ENCODE results near the gene RAB20. TPM values are rescaled to one million over a fixed set of nuclear protein-coding genes. Genes with fewer than 3 reads are reported as not detected.

Gene RAB20
- total RNA-seq, 1 donor from 2014 or later = 17.7 TPM

DNA sequence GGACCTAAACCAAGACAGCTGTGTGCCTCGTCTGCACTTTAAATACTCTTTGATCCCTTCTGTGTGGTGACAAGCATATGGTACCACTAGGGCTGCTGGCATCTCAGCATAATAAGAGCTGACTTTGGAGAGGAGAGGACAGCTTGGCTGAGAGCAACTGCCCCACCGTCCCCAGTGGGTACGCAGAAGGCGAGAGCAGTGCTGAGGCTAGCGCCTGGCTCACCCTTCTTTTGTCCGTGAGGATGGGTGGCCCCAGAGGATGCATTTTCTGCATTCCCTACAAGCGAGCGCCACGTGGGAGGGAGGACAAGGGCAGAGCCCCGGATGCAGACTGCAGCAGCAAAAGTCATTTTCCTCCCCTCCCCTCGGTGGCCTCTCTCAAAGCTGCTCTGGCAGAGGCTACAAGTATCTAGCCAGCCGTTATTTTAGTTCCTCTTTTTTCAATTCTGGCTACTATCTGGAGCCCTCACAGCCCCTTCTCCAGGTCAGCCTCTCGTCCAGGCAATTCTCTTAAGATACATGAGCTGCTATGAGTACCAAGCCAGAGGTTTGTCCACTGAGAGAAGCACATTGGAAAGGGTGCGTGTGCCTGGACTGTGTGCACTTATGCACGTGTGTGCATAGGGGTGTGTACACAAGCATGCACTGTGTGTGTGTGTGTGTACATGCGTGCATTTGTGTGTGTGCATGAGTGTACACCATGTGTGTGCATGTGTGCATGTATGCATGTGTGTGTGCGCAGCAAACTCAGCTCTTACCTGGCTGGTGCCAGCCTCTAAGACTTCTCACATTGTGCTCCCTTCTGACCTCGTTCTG is 51.3 kb downstream of the RAB20 start:
- Histone ChIP-seq H3K27me3 (no peaks in the 10 kb centered on the region), H3K4me3 (no peak overlapping the region), H3K9me3 (no peaks in the 10 kb centered on the region), H3K27ac (peak overlapping the region in 1 of 2 donors; percentile 7), H3K36me3 (peaks cover 79 to 94% of the 10 kb centered on the region in 2 donors), H3K4me1 (peaks cover 7 to 15% of the 10 kb centered on the region in 2 donors)
- intact Hi-C loops (cut with DNase I) = loop anchor here (5.0 kb wide), 1 partner anchor 53 kb away; no protein-coding TSS in a partner anchor
- no peak for DNase-seq (ENCODE audit: low spot score in 2 of 2)
- no peak for TF ChIP-seq CTCF (IDR thresholded peaks at IDR 0.05)

GRCh38 chr13:110509478-110509926 is 52.0 kb downstream of the RAB20 start:
- intact Hi-C loops (cut with DNase I) = loop anchor here (5.0 kb wide), 1 partner anchor 52 kb away; no protein-coding TSS in a partner anchor
- H3K27ac ChIP-seq = peak overlapping the region in 1 of 2 donors; percentile 7
- peaks cover 81 to 93% of the 10 kb centered on the region in 2 donors for H3K36me3 ChIP-seq

DNA sequence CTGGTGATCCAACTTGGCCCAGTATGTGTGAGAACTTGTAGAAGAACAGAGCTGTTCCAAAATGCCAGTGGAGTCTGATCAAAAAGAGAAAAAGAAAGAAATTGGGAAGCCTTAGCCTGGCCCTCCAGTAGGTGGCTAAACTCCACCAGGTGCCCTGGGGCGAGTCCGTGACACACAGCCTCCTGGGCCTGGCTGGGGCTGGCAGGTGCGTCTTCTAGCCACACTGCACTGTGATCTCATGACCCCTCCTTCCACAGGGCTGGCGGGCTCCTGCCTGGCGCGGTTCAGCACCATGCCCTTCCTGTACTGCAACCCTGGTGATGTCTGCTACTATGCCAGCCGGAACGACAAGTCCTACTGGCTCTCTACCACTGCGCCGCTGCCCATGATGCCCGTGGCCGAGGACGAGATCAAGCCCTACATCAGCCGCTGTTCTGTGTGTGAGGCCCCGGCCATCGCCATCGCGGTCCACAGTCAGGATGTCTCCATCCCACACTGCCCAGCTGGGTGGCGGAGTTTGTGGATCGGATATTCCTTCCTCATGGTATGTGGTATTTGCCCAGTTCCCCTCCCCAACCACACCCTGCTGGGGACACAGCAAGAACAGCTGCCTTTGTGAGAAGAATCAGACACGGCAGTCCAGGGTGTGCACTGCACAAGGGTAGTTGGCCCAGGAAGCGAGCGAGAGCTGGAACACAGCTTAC is 53.7 kb downstream of the RAB20 start:
- H3K27ac ChIP-seq = peak overlapping the region; percentile 31 to 58
- TF ChIP-seq CTCF (IDR thresholded peaks at IDR 0.05) = peak in 1 of 3 experiments; percentile 21
- H3K36me3 ChIP-seq = peaks cover 84 to 94% of the 10 kb centered on the region in 2 donors
- peaks cover 7 to 15% of the 10 kb centered on the region in 2 donors for H3K4me1 ChIP-seq
- intact Hi-C loops (cut with DNase I) = loop anchor here (2.0 to 5.0 kb wide), 2 partner anchors 51 to 53 kb away; partner anchors contain the start of gene RAB20
- no peak for DNase-seq (ENCODE audit: low spot score in 2 of 2)
- no peaks in the 10 kb centered on the region for H3K9me3 ChIP-seq
- no peaks in the 10 kb centered on the region for H3K27me3 ChIP-seq
- H3K4me3 ChIP-seq = no peak overlapping the region

More at GRCh38 chr13:110509478-110509926, 52.0 kb downstream of the RAB20 start:
- TF ChIP-seq CTCF (IDR thresholded peaks at IDR 0.05) = no peak
- H3K9me3 ChIP-seq = no peaks in the 10 kb centered on the region
- DNase-seq (ENCODE audit: low spot score in 2 of 2) = no peak
- H3K27me3 ChIP-seq = no peaks in the 10 kb centered on the region
- H3K4me3 ChIP-seq = no peak overlapping the region
- H3K4me1 ChIP-seq = peaks cover 7 to 15% of the 10 kb centered on the region in 2 donors

DNA sequence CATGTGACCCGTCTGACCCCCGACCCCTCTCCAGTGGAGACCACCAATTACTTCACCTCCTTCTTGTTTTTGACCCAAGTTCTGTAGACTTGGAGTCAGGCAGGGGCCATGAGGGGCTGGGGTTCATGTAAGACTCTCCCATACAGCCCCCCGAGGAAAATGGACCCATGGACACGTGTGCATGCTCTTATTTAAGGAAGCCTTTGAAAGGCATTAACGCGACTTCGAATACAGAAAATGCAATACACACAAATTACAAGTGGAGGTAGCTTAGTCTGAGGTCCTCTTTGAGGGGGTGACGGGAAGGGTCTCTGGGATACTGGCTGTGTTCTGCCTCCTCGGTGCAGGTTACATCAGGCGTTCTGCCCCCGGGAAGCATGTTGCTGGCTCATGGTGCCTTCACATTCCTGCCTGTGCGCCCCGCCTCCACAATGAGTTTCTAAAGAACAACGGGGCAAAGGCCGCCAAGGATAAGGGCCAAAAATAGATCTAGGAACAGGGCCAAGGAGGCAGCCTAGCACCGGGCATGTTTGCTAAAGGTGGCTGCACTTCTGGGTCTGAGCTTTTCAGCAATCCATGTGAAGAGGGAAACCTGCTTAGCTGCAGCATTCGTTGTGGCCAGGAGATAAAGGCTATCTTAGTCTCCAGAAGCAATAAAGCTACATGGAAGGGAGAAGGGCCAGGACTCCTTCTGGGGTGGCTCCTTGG is 54.5 kb downstream of the RAB20 start:
- intact Hi-C loops (cut with DNase I) = loop anchor here (2.0 to 5.0 kb wide), 2 partner anchors 50 to 54 kb away; partner anchors contain the start of gene RAB20
- peak in 1 of 2 donors; percentile 89 for DNase-seq (ENCODE audit: low spot score in 2 of 2)
- no peaks in the 10 kb centered on the region for H3K27me3 ChIP-seq
- H3K4me1 ChIP-seq = peaks cover 7 to 15% of the 10 kb centered on the region in 2 donors
- H3K36me3 ChIP-seq = peaks cover 84 to 94% of the 10 kb centered on the region in 2 donors
- no peaks in the 10 kb centered on the region for H3K9me3 ChIP-seq
- H3K27ac ChIP-seq = peak overlapping the region; percentile 31 to 58
- H3K4me3 ChIP-seq = no peak overlapping the region
- TF ChIP-seq CTCF (IDR thresholded peaks at IDR 0.05) = no peak

DNA sequence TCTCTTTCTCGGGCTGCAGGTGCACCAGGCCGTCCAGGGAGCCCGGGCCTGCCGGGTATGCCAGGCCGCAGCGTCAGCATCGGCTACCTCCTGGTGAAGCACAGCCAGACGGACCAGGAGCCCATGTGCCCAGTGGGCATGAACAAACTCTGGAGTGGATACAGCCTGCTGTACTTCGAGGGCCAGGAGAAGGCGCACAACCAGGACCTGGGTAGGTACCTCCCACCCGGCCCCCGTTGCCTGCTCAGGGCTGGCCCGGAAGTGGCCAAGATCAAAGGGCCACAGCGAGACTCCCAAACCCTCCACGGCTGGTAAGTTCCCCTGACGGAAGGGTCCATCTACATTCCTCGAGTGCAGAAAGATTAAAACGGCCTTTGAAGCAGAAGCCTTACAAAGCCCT is 55.1 kb downstream of the RAB20 start:
- intact Hi-C loops (cut with DNase I) = loop anchor here (2.0 to 5.0 kb wide), 2 partner anchors 49 to 54 kb away; partner anchors contain the start of gene RAB20
- no peak for DNase-seq (ENCODE audit: low spot score in 2 of 2)
- Histone ChIP-seq H3K9me3 (no peaks in the 10 kb centered on the region), H3K4me1 (peaks cover 7 to 15% of the 10 kb centered on the region in 2 donors), H3K27me3 (no peaks in the 10 kb centered on the region), H3K4me3 (no peak overlapping the region), H3K27ac (peak overlapping the region; percentile 31 to 58), H3K36me3 (peaks cover 84 to 94% of the 10 kb centered on the region in 2 donors)
- TF ChIP-seq CTCF (IDR thresholded peaks at IDR 0.05) = no peak
